HG03139 (cell line): Measurements from ENCODE around the gene ATP2A2.
"Not testable (repeated sequence)": the region's sequence is repeated elsewhere in the genome, so short reads cannot be mapped to it uniquely, and the experiment has no call there.

ENCODE experiments used
- ATAC-seq: cut with Tn5 transposase; IDR thresholded peaks from one replicate; pipeline ENCODE4 v1.9.1; 2021; ENCODE audit not compliant: unreplicated experiment

ATP2A2 gene

GRCh38 chr12:110340261-110340660, 59.2 kb downstream of the ATP2A2 start:
- not testable (repeated sequence) for ATAC-seq

- no peak for ATAC-seq
These were observed 59.7 kb downstream of the ATP2A2 start for GRCh38 chr12:110340706-110341105.

DNA sequence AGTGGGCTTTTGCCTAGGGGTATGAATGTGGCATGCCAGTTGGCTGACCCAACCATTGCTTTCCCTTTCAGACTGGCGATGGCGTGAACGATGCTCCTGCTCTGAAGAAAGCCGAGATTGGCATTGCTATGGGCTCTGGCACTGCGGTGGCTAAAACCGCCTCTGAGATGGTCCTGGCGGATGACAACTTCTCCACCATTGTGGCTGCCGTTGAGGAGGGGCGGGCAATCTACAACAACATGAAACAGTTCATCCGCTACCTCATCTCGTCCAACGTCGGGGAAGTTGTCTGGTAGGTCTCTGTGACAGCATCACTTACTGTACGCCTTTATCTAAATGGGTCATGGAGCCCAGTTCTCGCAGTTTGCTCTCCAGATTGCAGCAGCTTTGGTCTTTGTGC, 61.1 kb downstream of the ATP2A2 start:
- no peak for ATAC-seq

DNA sequence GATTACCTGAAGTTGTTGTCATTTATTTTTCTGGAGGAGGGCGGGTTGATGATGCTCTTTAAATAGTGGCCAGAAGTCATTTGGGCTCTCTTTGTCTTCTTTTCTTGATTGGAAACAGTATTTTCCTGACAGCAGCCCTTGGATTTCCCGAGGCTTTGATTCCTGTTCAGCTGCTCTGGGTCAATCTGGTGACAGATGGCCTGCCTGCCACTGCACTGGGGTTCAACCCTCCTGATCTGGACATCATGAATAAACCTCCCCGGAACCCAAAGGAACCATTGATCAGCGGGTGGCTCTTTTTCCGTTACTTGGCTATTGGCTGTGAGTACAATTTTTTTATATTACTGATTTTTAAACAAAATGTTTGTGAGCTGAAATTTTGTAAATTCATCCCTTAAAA, 62.1 kb downstream of the ATP2A2 start:
- ATAC-seq, result no peak

- ATAC-seq, result no peak
These were observed 62.9 kb downstream of the ATP2A2 start for GRCh38 chr12:110343736-110344555.

DNA sequence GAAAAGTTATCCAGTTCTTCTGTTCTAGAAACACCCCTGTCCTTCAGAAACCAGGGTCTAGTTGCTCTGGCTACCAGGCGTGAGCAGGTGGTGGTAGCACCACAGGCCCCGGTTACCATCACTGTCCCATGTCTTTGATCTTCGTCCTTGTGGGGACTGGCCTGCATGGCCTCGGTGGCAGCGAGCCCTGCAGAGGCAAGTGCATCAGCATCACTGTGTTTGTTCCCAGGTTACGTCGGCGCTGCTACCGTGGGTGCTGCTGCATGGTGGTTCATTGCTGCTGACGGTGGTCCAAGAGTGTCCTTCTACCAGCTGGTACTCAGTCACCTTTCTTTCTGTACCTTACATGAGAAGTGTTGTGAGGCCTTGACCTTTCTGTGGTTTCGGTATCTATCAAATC, 63.6 kb downstream of the ATP2A2 start:
- ATAC-seq, result no peak

- no peak for ATAC-seq
These were observed 64.2 kb downstream of the ATP2A2 start for GRCh38 chr12:110345176-110345661.

GRCh38 chr12:110345963-110346362, 64.9 kb downstream of the ATP2A2 start:
- no peak for ATAC-seq

GRCh38 chr12:110347767-110348166, 66.7 kb downstream of the ATP2A2 start:
- no peak for ATAC-seq

DNA sequence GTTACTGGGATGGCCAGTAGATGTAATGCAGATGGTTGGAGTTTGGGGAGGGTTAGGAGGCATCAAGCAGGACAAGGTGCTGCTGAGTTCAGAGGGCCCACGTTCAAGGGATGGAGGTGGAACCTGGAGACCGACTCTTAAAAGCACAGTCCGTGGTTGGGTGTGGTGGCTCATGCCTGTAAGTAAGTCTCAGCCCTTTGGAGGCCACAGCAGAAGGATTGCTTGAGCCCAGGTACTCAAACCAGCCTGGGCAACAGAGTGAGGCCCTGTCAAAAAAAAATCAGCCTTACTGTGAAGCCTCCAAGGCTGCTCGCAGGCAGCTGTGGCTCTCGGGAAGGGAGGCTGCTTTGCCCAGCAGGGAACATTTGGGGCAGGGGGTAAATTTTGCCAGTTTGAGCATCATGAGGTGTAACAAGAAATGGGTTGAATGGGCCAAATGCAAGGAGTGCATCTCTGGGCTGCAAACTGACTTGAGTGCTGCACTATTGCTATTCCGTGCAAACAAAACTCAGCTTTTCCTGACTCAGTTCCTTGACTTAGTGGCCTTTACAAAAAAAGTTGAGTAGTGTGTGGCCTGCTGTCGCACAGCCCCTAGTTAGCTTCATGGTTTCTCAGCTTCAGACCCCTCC, 67.5 kb downstream of the ATP2A2 start:
- ATAC-seq, result no peak

DNA sequence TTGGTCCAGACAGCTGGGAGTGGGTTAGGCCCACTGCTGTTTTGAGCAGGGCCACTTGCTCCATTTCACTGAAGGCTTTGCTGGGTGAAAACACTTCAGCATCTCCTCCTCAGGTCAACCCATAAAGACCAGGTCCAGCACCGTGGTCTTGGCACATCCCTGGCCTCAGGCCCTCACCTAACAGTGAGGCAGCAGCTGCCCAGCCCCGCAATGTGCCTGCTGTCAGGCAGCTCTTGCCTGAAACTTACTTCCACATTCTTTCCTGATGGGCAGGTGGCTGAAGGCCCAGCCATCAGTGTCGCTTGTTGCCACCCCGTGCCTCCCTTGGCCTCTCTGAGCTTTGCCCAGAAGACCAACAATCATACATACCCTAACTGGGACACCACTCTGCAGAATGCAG, 68.0 kb downstream of the ATP2A2 start:
- no peak for ATAC-seq

GRCh38 chr12:110349514-110350151, 68.6 kb downstream of the ATP2A2 start:
- ATAC-seq, result no peak

DNA sequence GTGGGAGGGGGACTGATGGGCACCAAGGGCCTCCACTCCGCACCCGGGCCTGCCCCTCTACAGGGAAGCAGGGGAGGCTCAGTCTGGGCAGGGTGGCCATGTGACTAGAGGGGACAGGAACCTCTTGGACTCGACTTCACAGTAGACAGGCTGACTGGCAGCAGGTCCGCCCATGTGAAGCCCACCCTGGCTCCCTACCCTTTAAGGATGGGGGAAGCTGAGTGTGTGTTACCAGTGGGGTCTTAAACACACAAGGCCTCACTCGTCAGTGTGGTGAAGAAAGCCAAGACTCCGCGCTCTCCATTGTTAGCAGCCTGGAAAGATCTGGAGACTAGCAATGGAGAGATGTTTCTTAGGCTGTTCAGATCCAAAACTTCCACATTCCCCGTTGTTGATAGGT, 70.1 kb downstream of the ATP2A2 start:
- no peak for ATAC-seq

GRCh38 chr12:110352401-110352800, 71.4 kb downstream of the ATP2A2 start:
- no peak for ATAC-seq

- no peak for ATAC-seq
These were observed 72.3 kb downstream of the ATP2A2 start for GRCh38 chr12:110353211-110353965.

DNA sequence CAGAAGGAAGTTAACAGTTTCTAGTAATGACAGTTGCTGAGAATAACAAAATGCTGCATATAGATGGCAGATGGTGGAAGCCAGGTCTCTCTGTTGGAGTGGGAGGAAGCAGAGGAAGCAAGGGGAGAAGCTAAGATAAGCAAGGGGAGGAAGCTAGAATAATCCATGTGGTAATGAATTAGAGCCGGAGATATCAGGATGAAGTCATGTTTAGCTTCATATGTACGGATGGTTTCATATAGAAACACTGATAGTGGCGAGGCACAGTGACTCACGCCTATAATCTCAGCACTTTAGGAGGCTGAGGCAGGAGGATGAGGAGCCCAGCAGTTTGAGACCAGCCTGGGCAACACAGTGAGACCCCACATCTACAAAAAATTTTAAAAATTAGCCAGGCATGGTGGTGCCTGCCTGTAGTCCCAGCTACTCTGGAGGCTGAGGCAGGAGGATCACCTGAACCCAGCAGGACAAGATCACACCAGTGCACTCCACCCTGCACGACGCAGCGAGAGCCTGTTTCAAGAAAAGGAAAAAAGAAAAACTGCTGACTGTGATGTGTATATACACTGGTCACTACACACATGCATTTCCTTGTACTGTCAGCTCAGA, 73.2 kb downstream of the ATP2A2 start:
- no peak for ATAC-seq

GRCh38 chr12:110355073-110355472, 74.0 kb downstream of the ATP2A2 start:
- ATAC-seq, result no peak

DNA sequence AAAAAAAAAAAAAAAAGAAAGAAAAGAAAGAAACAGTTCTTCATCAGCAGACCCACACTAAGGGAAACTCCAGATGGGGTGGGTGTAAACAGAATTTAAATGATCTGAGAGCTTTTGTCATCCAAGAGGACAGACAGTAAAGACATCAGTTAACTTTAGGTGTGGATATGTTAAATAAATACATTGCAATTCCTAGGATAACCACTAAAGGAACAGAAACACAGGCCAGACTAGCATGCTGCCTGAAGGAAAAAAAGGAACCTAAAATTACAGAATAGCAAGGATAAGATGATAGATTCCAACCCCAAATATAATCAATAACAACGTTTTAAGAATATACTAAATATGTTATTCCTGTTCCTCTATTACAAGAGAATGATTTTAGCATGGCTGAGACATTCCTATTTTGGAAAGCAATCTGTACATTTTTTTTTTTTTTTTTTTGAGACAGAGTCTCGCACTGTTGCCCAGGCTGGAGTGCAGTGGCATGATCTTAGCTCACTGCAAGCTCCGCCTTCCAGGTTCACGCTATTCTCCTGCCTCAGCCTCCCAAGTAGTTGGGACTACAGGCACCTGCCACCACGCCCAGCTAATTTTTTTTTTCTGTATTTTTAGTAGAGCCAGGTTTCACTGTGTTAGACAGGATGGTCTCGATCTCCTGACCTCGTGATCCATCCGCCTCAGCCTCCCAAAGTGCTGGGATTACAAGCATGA, 77.5 kb downstream of the ATP2A2 start:
- not testable (repeated sequence) for ATAC-seq

- ATAC-seq, result no peak
These were observed 80.2 kb downstream of the ATP2A2 start for GRCh38 chr12:110361216-110361615.
